SK-N-MC (cell line): ENCODE results near the gene EEF2K.

ENCODE experiments used
- EZH2 ChIP-seq: fragments of 200-600 bp; sonication (generic); IDR thresholded peaks from one replicate; pipeline ENCODE4 v1.6.1; 2017; ENCODE audit warnings: antibody characterized with exemption
- POLR2AphosphoS5 ChIP-seq: IDR thresholded peaks from 2 replicates; pipeline ENCODE4 v1.6.1; 2012; ENCODE audit warnings: mild to moderate bottlenecking, low read depth, low read length, borderline replicate concordance

DNA sequence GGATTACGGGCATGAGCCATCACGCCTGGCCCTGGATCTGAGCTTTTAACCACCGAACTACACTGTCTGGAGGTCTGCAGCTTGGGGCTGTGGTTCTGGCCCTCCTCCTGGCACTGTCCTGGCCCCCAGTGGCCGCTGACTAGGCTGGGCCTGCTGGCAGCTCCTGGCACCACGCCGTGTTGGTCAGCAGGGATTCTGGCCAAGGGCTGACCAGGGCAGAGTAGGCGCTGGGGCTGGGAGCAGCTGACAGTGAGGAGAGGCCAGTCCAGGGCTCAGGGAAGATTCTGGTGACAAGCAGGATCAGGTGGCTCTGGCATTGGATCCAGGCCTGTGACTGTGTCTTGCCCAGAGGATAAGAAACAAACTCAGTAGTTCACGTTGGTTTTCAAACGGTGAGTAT lies 14.6 kb downstream of the EEF2K start:
- TF ChIP-seq POLR2AphosphoS5 (no peak), EZH2 (no peak)
